ENCODE data around the gene DOCK6.

Gene DOCK6

DNA sequence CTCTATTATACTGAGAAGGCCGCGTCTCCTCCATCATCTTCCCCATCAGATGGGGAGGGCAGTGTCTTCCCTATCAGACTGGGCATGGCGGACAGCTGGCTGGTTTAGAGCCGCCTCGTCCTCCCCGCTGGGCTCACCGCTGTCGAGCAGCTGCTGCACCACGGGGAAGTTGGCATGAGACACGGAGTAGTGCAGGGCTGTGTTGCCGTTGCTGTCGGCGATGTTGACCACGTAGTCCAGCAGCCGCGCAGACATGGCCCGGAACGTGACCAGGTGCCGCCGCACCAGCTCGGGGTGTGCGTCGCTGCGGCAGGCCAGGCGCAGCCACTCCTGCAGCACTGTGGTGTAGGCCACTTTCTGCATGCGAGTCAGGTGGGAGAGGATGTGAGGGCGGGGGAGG lies 88.0 kb downstream of the DOCK6 start (continued):
- TF ChIP-seq, protein P1, sequence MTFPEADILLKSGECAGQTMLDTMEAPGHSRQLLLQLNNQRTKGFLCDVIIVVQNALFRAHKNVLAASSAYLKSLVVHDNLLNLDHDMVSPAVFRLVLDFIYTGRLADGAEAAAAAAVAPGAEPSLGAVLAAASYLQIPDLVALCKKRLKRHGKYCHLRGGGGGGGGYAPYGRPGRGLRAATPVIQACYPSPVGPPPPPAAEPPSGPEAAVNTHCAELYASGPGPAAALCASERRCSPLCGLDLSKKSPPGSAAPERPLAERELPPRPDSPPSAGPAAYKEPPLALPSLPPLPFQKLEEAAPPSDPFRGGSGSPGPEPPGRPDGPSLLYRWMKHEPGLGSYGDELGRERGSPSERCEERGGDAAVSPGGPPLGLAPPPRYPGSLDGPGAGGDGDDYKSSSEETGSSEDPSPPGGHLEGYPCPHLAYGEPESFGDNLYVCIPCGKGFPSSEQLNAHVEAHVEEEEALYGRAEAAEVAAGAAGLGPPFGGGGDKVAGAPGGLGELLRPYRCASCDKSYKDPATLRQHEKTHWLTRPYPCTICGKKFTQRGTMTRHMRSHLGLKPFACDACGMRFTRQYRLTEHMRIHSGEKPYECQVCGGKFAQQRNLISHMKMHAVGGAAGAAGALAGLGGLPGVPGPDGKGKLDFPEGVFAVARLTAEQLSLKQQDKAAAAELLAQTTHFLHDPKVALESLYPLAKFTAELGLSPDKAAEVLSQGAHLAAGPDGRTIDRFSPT (tag by site-specific recombination; IDR thresholded peaks at IDR 0.05), result no peak
- TF ChIP-seq OVOL3 (tag by site-specific recombination; IDR thresholded peaks at IDR 0.05), result no peak
- TF ChIP-seq, protein P2, sequence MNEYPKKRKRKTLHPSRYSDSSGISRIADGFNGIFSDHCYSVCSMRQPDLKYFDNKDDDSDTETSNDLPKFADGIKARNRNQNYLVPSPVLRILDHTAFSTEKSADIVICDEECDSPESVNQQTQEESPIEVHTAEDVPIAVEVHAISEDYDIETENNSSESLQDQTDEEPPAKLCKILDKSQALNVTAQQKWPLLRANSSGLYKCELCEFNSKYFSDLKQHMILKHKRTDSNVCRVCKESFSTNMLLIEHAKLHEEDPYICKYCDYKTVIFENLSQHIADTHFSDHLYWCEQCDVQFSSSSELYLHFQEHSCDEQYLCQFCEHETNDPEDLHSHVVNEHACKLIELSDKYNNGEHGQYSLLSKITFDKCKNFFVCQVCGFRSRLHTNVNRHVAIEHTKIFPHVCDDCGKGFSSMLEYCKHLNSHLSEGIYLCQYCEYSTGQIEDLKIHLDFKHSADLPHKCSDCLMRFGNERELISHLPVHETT (tag by site-specific recombination; IDR thresholded peaks at IDR 0.05), result no peak
- TF ChIP-seq ZEB2 (tag by site-specific recombination; IDR thresholded peaks at IDR 0.05), result no peak
- TF ChIP-seq ZNF785 (tag by site-specific recombination; IDR thresholded peaks at IDR 0.05), result no peak

DNA sequence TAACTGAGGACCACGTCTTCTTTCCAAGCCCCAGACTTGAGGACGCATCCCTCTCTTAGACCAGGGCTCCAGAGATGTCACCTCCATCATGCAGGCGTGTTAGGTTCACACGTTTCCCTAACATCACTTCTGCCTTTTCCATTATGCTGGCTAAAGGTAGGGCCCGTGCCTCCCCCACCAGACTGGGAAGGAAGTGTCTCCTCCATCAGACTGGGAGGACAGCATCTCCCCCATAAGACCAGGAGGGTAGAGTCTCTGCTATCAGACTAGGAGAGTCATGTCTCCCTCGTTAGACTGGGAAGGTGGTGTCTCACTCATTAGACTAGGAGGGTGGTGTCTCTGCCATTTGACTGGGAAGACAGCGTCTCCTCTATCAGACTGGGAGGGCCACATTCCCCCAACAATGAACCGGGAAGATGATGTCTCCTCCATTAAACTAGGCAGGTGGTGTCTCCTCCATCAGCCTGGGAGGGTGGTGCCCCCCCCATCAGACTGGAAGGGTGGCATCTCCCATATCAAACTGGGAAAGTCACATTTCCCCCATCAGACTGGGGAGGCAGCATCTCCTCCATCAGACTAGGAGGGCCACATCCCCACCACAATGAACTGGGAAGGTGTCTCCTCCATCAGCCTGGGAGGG lies 88.7 kb downstream of the DOCK6 start:
- ChIA-PET POLR2A (no interaction called here), CTCF (no interaction called here)
- H3K4me1 ChIP-seq (ENCODE audit: control insufficient read depth, insufficient read depth, low read length), result no peaks in the 10 kb centered on the region
- H3K9me3 ChIP-seq (ENCODE audit: control insufficient read depth, insufficient read depth, low read depth, low read length), result no peaks in the 10 kb centered on the region
- TF ChIP-seq ZSCAN30 (tag by site-specific recombination; IDR thresholded peaks at IDR 0.05) (no peak), ZNF585B (tag by site-specific recombination; IDR thresholded peaks at IDR 0.05) (no peak), ZNF514 (tag by site-specific recombination; IDR thresholded peaks at IDR 0.05) (no peak), ZNF202 (tag by site-specific recombination; IDR thresholded peaks at IDR 0.05; ENCODE audit: borderline replicate concordance) (no peak), WT1 (tag by site-specific recombination; IDR thresholded peaks at IDR 0.05) (no peak), IKZF3 (tag by site-specific recombination; IDR thresholded peaks at IDR 0.05) (no peak), MEIS1 (CRISPR knock-in tag; IDR thresholded peaks at IDR 0.05; ENCODE audit: borderline replicate concordance) (no peak)
- TF ChIP-seq, protein P3, sequence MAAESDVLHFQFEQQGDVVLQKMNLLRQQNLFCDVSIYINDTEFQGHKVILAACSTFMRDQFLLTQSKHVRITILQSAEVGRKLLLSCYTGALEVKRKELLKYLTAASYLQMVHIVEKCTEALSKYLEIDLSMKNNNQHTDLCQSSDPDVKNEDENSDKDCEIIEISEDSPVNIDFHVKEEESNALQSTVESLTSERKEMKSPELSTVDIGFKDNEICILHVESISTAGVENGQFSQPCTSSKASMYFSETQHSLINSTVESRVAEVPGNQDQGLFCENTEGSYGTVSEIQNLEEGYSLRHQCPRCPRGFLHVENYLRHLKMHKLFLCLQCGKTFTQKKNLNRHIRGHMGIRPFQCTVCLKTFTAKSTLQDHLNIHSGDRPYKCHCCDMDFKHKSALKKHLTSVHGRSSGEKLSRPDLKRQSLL (tag by site-specific recombination; IDR thresholded peaks at IDR 0.05), result no peak
- TF ChIP-seq, protein P4, sequence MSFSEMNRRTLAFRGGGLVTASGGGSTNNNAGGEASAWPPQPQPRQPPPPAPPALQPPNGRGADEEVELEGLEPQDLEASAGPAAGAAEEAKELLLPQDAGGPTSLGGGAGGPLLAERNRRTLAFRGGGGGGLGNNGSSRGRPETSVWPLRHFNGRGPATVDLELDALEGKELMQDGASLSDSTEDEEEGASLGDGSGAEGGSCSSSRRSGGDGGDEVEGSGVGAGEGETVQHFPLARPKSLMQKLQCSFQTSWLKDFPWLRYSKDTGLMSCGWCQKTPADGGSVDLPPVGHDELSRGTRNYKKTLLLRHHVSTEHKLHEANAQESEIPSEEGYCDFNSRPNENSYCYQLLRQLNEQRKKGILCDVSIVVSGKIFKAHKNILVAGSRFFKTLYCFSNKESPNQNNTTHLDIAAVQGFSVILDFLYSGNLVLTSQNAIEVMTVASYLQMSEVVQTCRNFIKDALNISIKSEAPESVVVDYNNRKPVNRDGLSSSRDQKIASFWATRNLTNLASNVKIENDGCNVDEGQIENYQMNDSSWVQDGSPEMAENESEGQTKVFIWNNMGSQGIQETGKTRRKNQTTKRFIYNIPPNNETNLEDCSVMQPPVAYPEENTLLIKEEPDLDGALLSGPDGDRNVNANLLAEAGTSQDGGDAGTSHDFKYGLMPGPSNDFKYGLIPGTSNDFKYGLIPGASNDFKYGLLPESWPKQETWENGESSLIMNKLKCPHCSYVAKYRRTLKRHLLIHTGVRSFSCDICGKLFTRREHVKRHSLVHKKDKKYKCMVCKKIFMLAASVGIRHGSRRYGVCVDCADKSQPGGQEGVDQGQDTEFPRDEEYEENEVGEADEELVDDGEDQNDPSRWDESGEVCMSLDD (tag by site-specific recombination; IDR thresholded peaks at IDR 0.05), result no peak
- peaks cover 0 to 74% of the 10 kb centered on the region in 2 experiments; a peak in 2 of 3 replicates for H3K36me3 ChIP-seq (ENCODE audit: control insufficient read depth in 2 of 2, insufficient read depth in 1 of 2, low read length in 2 of 2)
- H3K4me3 ChIP-seq (ENCODE audit: low read depth, low read length), result no peak overlapping the region
- H3K27ac ChIP-seq (ENCODE audit: extremely low read depth, low read depth, low read length), result no peak overlapping the region

DNA sequence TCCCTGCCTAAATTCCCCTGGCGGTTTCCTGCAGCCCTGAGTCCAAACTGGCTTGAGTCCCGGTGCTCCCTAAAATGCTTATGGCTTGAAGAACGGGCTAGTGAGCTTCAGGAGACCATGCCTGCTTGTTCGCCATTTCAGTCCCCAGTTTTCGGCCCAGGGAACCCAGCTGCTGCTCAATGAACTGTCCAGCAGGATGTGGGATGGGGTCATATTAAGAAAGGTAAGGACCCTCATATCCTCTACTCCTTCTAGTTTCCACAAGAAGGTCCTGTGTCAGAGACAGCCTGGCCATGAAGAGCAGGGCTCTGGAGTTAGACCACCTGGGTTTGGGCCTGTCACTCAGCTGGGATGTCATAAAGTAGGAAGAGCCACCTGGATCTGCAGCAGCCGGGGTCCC lies 89.7 kb downstream of the DOCK6 start:
- Histone ChIP-seq H3K9me3 (ENCODE audit: control insufficient read depth, insufficient read depth, low read depth, low read length) (no peaks in the 10 kb centered on the region), H3K27ac (ENCODE audit: extremely low read depth, low read depth, low read length) (no peak overlapping the region), H3K4me3 (ENCODE audit: low read depth, low read length) (no peak overlapping the region), H3K36me3 (ENCODE audit: control insufficient read depth in 2 of 2, insufficient read depth in 1 of 2, low read length in 2 of 2) (peaks cover 0 to 72% of the 10 kb centered on the region in 2 experiments; a peak in 2 of 3 replicates), H3K4me1 (ENCODE audit: control insufficient read depth, insufficient read depth, low read length) (no peaks in the 10 kb centered on the region)
- ChIA-PET POLR2A (no interaction called here), CTCF (interaction anchor here (0.6 kb wide), 1 partner anchor 106 kb away, joined by 5 read pairs; no protein-coding TSS in a partner anchor)
- no peak for TF ChIP-seq ZNF37A (tag by site-specific recombination; IDR thresholded peaks at IDR 0.05)
- TF ChIP-seq GLIS1 (tag by site-specific recombination; IDR thresholded peaks at IDR 0.05), result no peak
- TF ChIP-seq, protein P5, sequence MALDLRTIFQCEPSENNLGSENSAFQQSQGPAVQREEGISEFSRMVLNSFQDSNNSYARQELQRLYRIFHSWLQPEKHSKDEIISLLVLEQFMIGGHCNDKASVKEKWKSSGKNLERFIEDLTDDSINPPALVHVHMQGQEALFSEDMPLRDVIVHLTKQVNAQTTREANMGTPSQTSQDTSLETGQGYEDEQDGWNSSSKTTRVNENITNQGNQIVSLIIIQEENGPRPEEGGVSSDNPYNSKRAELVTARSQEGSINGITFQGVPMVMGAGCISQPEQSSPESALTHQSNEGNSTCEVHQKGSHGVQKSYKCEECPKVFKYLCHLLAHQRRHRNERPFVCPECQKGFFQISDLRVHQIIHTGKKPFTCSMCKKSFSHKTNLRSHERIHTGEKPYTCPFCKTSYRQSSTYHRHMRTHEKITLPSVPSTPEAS (tag by site-specific recombination; IDR thresholded peaks at IDR 0.05), result no peak
- TF ChIP-seq RBAK (tag by site-specific recombination; IDR thresholded peaks at IDR 0.05), result no peak
- TF ChIP-seq, protein P6, sequence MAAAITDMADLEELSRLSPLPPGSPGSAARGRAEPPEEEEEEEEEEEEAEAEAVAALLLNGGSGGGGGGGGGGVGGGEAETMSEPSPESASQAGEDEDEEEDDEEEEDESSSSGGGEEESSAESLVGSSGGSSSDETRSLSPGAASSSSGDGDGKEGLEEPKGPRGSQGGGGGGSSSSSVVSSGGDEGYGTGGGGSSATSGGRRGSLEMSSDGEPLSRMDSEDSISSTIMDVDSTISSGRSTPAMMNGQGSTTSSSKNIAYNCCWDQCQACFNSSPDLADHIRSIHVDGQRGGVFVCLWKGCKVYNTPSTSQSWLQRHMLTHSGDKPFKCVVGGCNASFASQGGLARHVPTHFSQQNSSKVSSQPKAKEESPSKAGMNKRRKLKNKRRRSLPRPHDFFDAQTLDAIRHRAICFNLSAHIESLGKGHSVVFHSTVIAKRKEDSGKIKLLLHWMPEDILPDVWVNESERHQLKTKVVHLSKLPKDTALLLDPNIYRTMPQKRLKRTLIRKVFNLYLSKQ (tag by site-specific recombination; IDR thresholded peaks at IDR 0.05; ENCODE audit: borderline replicate concordance), result no peak
- TF ChIP-seq, protein P7, sequence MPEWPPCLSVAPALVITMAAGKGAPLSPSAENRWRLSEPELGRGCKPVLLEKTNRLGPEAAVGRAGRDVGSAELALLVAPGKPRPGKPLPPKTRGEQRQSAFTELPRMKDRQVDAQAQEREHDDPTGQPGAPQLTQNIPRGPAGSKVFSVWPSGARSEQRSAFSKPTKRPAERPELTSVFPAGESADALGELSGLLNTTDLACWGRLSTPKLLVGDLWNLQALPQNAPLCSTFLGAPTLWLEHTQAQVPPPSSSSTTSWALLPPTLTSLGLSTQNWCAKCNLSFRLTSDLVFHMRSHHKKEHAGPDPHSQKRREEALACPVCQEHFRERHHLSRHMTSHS (tag by site-specific recombination; IDR thresholded peaks at IDR 0.05), result no peak
- no peak for TF ChIP-seq ZNF155 (tag by site-specific recombination; IDR thresholded peaks at IDR 0.05)
- TF ChIP-seq ZNF169 (tag by site-specific recombination; IDR thresholded peaks at IDR 0.05), result no peak
- TF ChIP-seq ZFP3 (tag by site-specific recombination; IDR thresholded peaks at IDR 0.05; ENCODE audit: low read depth), result no peak
